Upper lobe of left lung (tissue), 6 donors: ENCODE data around the gene ABCD3. TPM values are rescaled to one million over a fixed set of nuclear protein-coding genes. Genes with fewer than 3 reads are reported as not detected.

Source experiments
- ATAC-seq, 2 donors: fragments of 200-7000 bp; cut with Tn5 transposase; one replicate each; pipeline ENCODE4 v1.9.1; 2022; ENCODE audit warnings: mild to moderate bottlenecking in 2 of 2, moderate library complexity in 2 of 2; ENCODE audit not compliant: low FRiP score in 2 of 2
- DNase-seq, 2 donors: peaks; one replicate each; pipeline ENCODE4 v3.0.0-alpha.2; 2019 to 2020
- H3K27ac ChIP-seq, 4 donors: fragments of 200-600 bp; sonication (generic); one replicate each; pipeline ENCODE4 v1.5.1; 2016 to 2019
- H3K27me3 ChIP-seq, 4 donors: fragments of 200-600 bp; sonication (generic); one replicate each; pipeline ENCODE4 v1.5.1; 2017 to 2019
- H3K36me3 ChIP-seq, 4 donors: fragments of 200-600 bp; sonication (generic); one replicate each; pipeline ENCODE4 v1.5.1; 2016 to 2019
- H3K4me1 ChIP-seq, 4 donors: fragments of 200-600 bp; sonication (generic); one replicate each; pipeline ENCODE4 v1.5.1; 2018 to 2019
- H3K4me3 ChIP-seq, 4 donors: fragments of 200-600 bp; sonication (generic); one replicate each; pipeline ENCODE4 v1.5.1; 2017 to 2019; ENCODE audit warnings: mild to moderate bottlenecking in 2 of 4, moderate library complexity in 1 of 4
- H3K9me3 ChIP-seq, 4 donors: fragments of 200-600 bp; sonication (generic); one replicate each; pipeline ENCODE4 v1.5.1; 2018 to 2019
- CTCF ChIP-seq, 6 experiments: fragments of 450-650 bp in 4 of 6; fragments of 200-600 bp in 2 of 6; sonication (generic) in 2 of 6; IDR thresholded peaks; one replicate each; pipeline ENCODE4 v1.5.1; 2016 to 2019; ENCODE audit warnings: antibody characterized with exemption in 6 of 6
- EP300 ChIP-seq, 4 donors: sonication (generic); formaldehyde crosslinking; IDR thresholded peaks; one replicate each; pipeline ENCODE4 v1.5.1; 2017; ENCODE audit warnings: antibody characterized with exemption in 4 of 4, control low read depth in 2 of 4
- POLR2A ChIP-seq, 4 donors: fragments of 450-650 bp; IDR thresholded peaks; one replicate each; pipeline ENCODE4 v1.5.1; 2016 to 2017; ENCODE audit warnings: antibody characterized with exemption in 4 of 4, mild to moderate bottlenecking in 2 of 4
- POLR2AphosphoS5 ChIP-seq, 2 donors: sonication (generic); formaldehyde crosslinking; IDR thresholded peaks; one replicate each; pipeline ENCODE4 v1.5.1; 2017; ENCODE audit warnings: antibody characterized with exemption in 2 of 2
- WGBS, 2 donors: methylation state at CpG; one replicate each; pipeline ENCODE4 v1.1.5; 2017 to 2018; 5-methylcytosine and 5-hydroxymethylcytosine counted together
- total RNA-seq, 6 donors: library from RNA; depleted of rRNA in 4 of 6; stranded (reverse); fragments of >200 nt in 4 of 6; gene quantifications; one replicate each; pipeline versions ENCODE4 v1.1.0 to v1.2.1, GENCODE V29; 2016 to 2021
- donor health status: DM: no; HTN: no; CAD: no; lungs with moderate emphysema.
- donor health status: DM: no; HTN: yes; CAD: no; lungs with severe emphysema.

ABCD3 gene
- total RNA-seq, 6 donors from 2014 or later: 14.2 to 54.8 (median 38.1) TPM

DNA sequence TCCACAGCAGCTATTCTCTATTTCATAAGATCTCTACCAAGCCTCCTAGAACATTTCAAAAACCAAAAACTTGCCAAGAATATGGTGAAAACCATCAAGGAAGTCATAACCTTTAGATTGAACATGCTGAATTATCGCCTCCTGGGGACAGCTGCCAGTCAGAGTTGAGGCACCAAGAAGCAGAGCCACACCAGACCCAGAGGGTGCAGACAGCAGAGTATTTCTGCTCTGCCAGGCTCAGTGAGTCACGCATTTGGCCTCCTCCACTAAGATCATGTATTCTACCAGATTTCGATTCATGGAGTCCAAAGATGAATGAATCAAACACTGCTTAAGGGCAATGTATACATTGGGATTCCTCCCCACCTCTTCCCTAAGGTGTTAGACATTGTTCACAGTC lies 121.3 kb downstream of the ABCD3 start:
- peaks cover 0 to 14% (median 3%) of the 10 kb centered on the region in 4 donors for H3K36me3 ChIP-seq
- peaks cover 6 to 27% (median 19%) of the 10 kb centered on the region in 4 donors for H3K4me1 ChIP-seq
- no peaks in the 10 kb centered on the region for H3K27me3 ChIP-seq
- TF ChIP-seq POLR2AphosphoS5 (IDR thresholded peaks at IDR 0.05): no peak
- TF ChIP-seq EP300 (IDR thresholded peaks at IDR 0.05): no peak
- TF ChIP-seq POLR2A (IDR thresholded peaks at IDR 0.05): no peak
- no peak for TF ChIP-seq CTCF (IDR thresholded peaks at IDR 0.05)
- ATAC-seq (no peak), DNase-seq (peak in 1 of 2 donors; percentile 45)
- no peaks in the 10 kb centered on the region for H3K9me3 ChIP-seq
- peak overlapping the region; percentile 4 to 96 (median 54) for H3K27ac ChIP-seq
- H3K4me3 ChIP-seq: peak overlapping the region in 3 of 4 donors; percentile 77 to 86 (median 84)
- WGBS, 2 donors: 63 to 76% methylated on average over 3 of the region's 3 CpGs

- no peak for ATAC-seq
- TF ChIP-seq CTCF (IDR thresholded peaks at IDR 0.05) (no peak), EP300 (IDR thresholded peaks at IDR 0.05) (no peak), POLR2AphosphoS5 (IDR thresholded peaks at IDR 0.05) (no peak), POLR2A (IDR thresholded peaks at IDR 0.05) (no peak)
Measured at GRCh38 chr1:94540440-94541245, 122.5 kb downstream of the ABCD3 start.

DNA sequence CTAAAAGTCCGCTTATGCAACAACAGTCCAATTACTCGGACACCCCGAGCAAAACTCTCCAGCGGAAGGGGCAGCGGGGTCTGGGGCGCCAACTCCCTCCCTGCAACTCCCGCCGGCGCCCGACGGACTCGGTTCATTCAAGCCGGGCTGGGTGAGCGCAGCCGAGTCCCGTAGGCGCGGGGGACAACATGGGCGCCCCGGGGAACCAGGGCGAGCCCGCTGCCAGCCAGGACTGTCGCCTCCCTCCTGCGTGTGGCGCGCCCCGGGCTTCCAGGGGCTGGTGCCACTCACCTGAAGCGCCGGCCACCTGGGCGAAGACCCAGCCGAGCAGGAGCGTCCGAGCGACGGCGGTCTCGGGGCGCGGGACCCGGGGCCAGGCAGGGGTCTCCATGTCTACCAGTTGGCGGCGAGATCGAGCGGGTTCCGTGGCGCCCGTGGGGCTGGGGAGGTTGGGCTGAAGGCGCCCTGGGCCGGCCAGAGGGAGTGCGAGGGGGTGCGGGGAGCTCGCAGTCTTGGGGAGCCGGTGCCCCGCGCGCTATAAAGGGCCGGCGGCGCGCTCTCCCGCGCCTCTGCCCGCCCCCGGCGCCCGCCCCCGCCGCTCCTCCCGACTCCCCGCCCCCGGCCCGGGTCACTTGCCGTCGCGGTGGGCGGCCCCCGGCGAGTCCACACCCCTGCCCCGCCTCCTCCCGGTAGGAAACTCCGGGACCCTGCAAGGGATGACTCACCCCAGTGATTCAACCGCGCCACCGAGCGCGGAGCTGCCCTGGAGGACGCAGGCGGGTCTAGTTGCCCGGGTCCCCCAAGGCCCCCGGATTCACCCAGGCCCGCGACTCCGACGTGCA lies 123.3 kb downstream of the ABCD3 start, which contains the start of gene F3:
F3 (minus strand) TSS at position 514 of the 842 bp plus-strand sequence; CDS start at position 391, 123 bp downstream.
- DNase-seq (peak; percentile 96 to 97), ATAC-seq (peak; percentile 94 to 96)
- peak within 1 kb of the TSS; percentile 63 to 86 (median 80) for H3K4me3 ChIP-seq
- WGBS, 2 donors: 0 to 2% methylated on average over 17 to 32 of the region's 94 CpGs
- peaks cover 3 to 27% (median 19%) of the 10 kb centered on the region in 4 donors for H3K4me1 ChIP-seq
- H3K27ac ChIP-seq: peak within 1 kb of the TSS; percentile 85 to 96 (median 90)
- no peaks in the 10 kb centered on the region for H3K36me3 ChIP-seq
- H3K9me3 ChIP-seq: no peaks in the 10 kb centered on the region
- TF ChIP-seq POLR2AphosphoS5 (IDR thresholded peaks at IDR 0.05) (peak; percentile 61 to 96), CTCF (IDR thresholded peaks at IDR 0.05) (peak in 2 of 6 experiments; percentile 18 to 37), EP300 (IDR thresholded peaks at IDR 0.05) (peak in 1 of 4 donors; percentile 86), POLR2A (IDR thresholded peaks at IDR 0.05) (peak in 3 of 4 donors; percentile 52 to 91 (median 67))
- H3K27me3 ChIP-seq: no peaks in the 10 kb centered on the region

More at GRCh38 chr1:94540440-94541245, 122.5 kb downstream of the ABCD3 start:
- 40 to 47% methylated on average over 23 of the region's 23 CpGs for WGBS, 2 donors
- peak overlapping the region; percentile 63 to 86 (median 80) for H3K4me3 ChIP-seq
- no peaks in the 10 kb centered on the region for H3K9me3 ChIP-seq
- peak overlapping the region; percentile 85 to 96 (median 90) for H3K27ac ChIP-seq
- peaks cover 6 to 27% (median 19%) of the 10 kb centered on the region in 4 donors for H3K4me1 ChIP-seq
- DNase-seq: no peak
- H3K36me3 ChIP-seq: peaks cover 0 to 2% (median 0%) of the 10 kb centered on the region in 4 donors
- H3K27me3 ChIP-seq: no peaks in the 10 kb centered on the region

DNA sequence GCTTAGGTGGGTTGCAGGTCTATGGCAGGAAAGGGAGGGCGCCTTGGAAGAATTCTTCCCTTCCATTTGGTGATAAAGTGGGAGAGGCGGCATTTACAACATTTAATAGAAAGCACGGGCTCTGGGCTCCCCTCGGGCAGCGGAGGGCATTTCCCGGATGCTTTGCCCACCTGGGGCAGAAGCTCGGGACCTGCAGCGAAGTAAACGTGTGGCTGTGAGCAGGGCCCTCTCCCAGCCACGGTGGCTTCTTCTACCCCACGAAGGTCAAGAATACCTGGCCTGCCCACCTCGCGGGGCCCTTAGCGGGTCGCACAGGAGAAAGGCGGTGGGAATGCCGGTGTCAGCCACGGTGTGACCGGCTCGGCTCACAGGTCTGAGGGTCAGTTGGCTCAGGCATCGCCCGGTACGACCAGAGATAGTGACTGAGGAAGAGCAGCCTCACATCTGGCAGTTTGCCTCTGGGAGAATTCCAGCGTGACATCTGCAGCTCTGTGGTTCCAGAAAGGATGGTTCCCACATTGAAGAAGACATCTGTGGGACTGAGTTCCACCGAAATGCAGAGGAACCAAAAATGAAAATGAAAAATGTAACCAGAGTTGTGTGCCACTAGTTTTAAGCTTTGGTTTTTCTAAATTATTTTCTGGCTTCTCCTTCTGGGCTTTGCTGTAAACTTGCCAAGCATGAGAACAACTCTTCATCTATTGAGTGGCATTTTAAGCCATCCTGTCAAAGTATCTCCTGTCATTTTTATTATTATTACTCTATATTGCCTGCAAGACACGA lies 124.1 kb downstream of the ABCD3 start:
- TF ChIP-seq CTCF (IDR thresholded peaks at IDR 0.05) (no peak), POLR2A (IDR thresholded peaks at IDR 0.05) (no peak), POLR2AphosphoS5 (IDR thresholded peaks at IDR 0.05) (no peak), EP300 (IDR thresholded peaks at IDR 0.05) (no peak)
- H3K36me3 ChIP-seq: no peaks in the 10 kb centered on the region
- ATAC-seq (peak; percentile 23 to 59), DNase-seq (peak in 1 of 2 donors; percentile 81)
- peak overlapping the region; percentile 63 to 86 (median 80) for H3K4me3 ChIP-seq
- no peaks in the 10 kb centered on the region for H3K27me3 ChIP-seq
- peak overlapping the region; percentile 85 to 96 (median 90) for H3K27ac ChIP-seq
- peaks cover 3 to 27% (median 19%) of the 10 kb centered on the region in 4 donors for H3K4me1 ChIP-seq
- 3 to 4% methylated on average over 10 to 24 of the region's 26 CpGs for WGBS, 2 donors
- H3K9me3 ChIP-seq: no peaks in the 10 kb centered on the region
